Motor neuron (in vitro differentiated cells): Measurements from ENCODE around the gene SMIM11. TPM values are rescaled to one million over a fixed set of nuclear protein-coding genes. Genes with fewer than 3 reads are reported as not detected.
A peak's percentile ranks its signal among the peaks of the same experiment; 100 is the strongest.
"Not testable (repeated sequence)": the region's sequence is repeated elsewhere in the genome, so short reads cannot be mapped to it uniquely, and the experiment has no call there.

Experiments
- ATAC-seq, 8 experiments: fragments of 200-7000 bp; cut with Tn5 transposase; replicated peaks in 6 of 8; 2 replicates each; pipeline ENCODE4 v1.8.0; 2021; ENCODE audit warnings: mild to moderate bottlenecking in 8 of 8, moderate library complexity in 8 of 8
- H3K27ac ChIP-seq, 2 donors: fragments of 250-450 bp; sonication (Bioruptor Pico); 2 replicates each; pipeline ENCODE4 v1.9.0; 2021; ENCODE audit warnings: antibody characterized with exemption in 2 of 2, mild to moderate bottlenecking in 2 of 2, moderate library complexity in 1 of 2
- H3K4me1 ChIP-seq, 2 donors: fragments of 250-450 bp; sonication (Bioruptor Pico); replicated peaks in 1 of 2; 2 replicates each; pipeline ENCODE4 v1.6.1; 2021; ENCODE audit warnings: antibody characterized with exemption in 2 of 2, mild to moderate bottlenecking in 2 of 2, moderate library complexity in 1 of 2
- H3K4me3 ChIP-seq, 5 donors: fragments of 250-450 bp; sonication (Bioruptor Pico); 2 replicates each; pipeline ENCODE4 v1.9.0; 2021; ENCODE audit warnings: antibody characterized with exemption in 5 of 5, mild to moderate bottlenecking in 5 of 5, moderate library complexity in 4 of 5
- WGBS, 10 experiments: fragments of 450-650 bp; shearing (Covaris generic); methylation state at CpG; one replicate each; pipeline ENCODE4 v1.0.0; 2022; 5-methylcytosine and 5-hydroxymethylcytosine counted together
- in situ Hi-C, 9 experiments: fragments of 400-800 bp; cut with MboI; loops; one replicate each; pipeline ENCODE4 v1.15.0; 2021; ENCODE audit warnings: low sequenced_read_pairs in 9 of 9, low pct_unique_long_range_greater_than_20kb in 2 of 9; ENCODE audit not compliant: unreplicated experiment in 9 of 9
- total RNA-seq, 8 experiments: library from RNA; unstranded; fragments of 300-600 nt; gene quantifications; 2 replicates each; pipeline versions ENCODE4 v1.2.3 to v1.2.4, GENCODE V29; 2022

Gene SMIM11
- total RNA-seq, 8 experiments from 2014 or later: 3.9 to 12.9 (median 7.9) TPM

DNA sequence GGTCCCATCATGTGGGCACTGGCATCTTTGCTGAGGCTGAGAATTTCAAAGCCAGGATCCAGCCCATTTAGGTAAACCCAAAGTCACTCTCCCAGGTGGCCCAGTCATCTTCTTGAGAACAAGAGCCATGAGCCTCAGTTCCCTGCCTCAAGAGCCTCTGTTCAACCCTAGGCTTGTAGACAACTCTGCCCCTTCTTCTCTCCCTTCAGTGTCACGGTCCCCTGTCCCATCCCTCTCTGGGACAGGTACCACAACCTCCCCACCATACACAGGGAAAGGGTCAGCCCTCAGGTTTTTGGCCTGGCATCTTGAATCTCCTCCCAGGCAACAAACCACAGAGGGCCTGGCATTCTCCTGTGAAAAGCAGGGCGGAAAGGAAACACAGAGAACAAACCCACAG is 30.4 kb downstream of the SMIM11 start:
- H3K4me3 ChIP-seq, H3K4me1 ChIP-seq, ATAC-seq, H3K27ac ChIP-seq, in situ Hi-C loops: not testable (repeated sequence)
- no CpG with 5 or more reads among the region's 2 CpGs for WGBS, 10 experiments

DNA sequence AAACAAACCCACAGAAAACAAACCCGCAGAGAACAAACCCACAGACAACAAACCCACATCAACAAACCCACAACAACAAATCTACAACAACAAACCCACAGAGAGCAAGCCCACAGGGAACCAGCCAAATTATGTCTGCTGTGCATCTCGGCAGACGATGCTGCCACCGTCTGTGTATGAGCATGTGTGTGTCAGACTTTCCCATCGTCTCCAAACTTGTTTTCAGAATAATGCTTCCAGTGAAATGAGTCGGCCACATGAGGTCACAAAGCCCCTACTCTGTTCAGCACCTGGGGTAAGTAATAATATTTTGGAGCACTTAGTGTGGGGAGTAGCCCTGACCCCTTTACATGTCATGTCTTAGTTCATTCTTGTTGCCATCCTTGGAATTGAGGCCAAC is 30.8 kb downstream of the SMIM11 start:
- no CpG with 5 or more reads among the region's 6 CpGs for WGBS, 10 experiments
- H3K4me1 ChIP-seq, H3K27ac ChIP-seq, H3K4me3 ChIP-seq, ATAC-seq, in situ Hi-C loops: not testable (repeated sequence)

DNA sequence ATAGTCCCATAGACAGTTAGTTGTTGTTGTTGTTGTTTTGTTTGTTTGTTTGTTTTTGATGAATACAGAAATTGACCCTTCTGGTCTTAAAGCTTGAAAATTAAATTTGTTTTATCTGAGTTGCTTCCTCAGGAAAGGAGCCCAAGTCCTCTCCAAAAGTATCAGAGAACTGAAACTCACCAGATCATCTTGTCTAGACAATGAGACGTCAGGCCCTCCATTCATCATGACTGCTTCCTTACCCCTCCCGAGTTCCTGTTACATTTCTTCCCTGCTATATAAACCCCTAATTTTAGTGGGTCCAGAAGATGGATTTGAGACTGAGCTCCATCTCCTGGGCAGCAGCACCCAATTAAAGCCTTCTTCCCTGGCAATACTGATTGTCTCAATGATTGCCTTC is 31.4 kb downstream of the SMIM11 start:
- H3K4me1 ChIP-seq, ATAC-seq, in situ Hi-C loops, H3K27ac ChIP-seq, H3K4me3 ChIP-seq: not testable (repeated sequence)
- no CpG with 5 or more reads among the region's 2 CpGs for WGBS, 10 experiments

DNA sequence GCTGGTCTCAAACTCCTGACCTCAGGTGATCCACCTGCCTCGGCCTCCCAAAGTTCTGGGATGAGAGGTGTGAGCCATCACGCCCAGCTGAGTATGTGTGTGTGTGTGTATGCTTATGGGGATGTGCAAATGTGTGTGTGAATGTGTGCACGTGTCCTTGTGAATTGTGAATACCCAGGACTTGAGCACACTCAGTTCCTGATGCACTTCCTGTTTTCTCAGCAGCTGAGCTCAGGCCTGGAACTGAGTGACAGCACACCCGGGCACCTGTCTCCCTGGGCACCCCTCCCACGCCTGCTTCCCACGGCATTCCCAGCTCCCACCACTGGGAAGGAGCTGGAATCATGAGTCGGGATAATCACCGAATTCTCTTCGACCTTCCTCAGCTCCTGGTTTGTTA is 32.0 kb downstream of the SMIM11 start:
- in situ Hi-C loops, H3K4me3 ChIP-seq, H3K27ac ChIP-seq, ATAC-seq, H3K4me1 ChIP-seq: not testable (repeated sequence)
- no CpG with 5 or more reads among the region's 9 CpGs for WGBS, 10 experiments

GRCh38 chr21:34417448-34418077 is 42.3 kb downstream of the SMIM11 start:
- H3K27ac ChIP-seq, H3K4me1 ChIP-seq, H3K4me3 ChIP-seq, ATAC-seq, in situ Hi-C loops: not testable (repeated sequence)
- no CpG with 5 or more reads among the region's 5 CpGs for WGBS, 10 experiments

GRCh38 chr21:34423805-34424204 is 48.5 kb downstream of the SMIM11 start, which contains the start of gene SMIM34:
TSS of gene SMIM34 (minus strand) at chr21:34423951. CDS start at chr21:34423839, 112 bp downstream.
- H3K4me3 ChIP-seq, in situ Hi-C loops, H3K27ac ChIP-seq, H3K4me1 ChIP-seq: not testable (repeated sequence)
- ATAC-seq: peak in 2 of 8 experiments; percentile 28 to 77
- WGBS, 10 experiments: no CpG with 5 or more reads among the region's 4 CpGs

DNA sequence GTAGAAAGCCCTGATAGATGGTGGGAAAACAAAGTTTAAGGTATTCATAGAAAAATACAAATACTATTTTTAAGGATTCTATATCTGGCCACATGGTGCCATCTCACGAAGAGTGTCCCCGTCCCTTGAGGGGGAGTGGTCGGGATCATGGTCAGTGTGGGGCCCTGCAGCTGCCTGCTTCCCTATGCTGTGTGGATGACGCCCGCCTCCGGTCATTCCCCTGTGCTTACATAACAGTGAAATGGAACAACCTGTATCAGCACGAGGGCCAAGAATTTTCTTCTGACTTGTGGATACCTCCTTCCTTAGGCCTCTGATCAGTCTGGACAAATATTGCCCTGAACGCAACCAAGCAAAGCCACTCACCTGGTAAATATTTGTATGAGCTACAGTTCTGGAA is 52.0 kb downstream of the SMIM11 start:
- ATAC-seq, in situ Hi-C loops, H3K4me1 ChIP-seq, H3K4me3 ChIP-seq, H3K27ac ChIP-seq: not testable (repeated sequence)
- WGBS, 10 experiments: no CpG with 5 or more reads among the region's 8 CpGs

- ATAC-seq, H3K4me1 ChIP-seq, H3K4me3 ChIP-seq, H3K27ac ChIP-seq, in situ Hi-C loops: not testable (repeated sequence)
- WGBS, 10 experiments: no CpG with 5 or more reads among the region's 6 CpGs
Measured at GRCh38 chr21:34428441-34428840, 53.1 kb downstream of the SMIM11 start.

GRCh38 chr21:34429710-34430109 is 54.4 kb downstream of the SMIM11 start:
- H3K4me3 ChIP-seq, H3K4me1 ChIP-seq, H3K27ac ChIP-seq, in situ Hi-C loops: not testable (repeated sequence)
- WGBS, 10 experiments: no CpG with 5 or more reads among the region's 5 CpGs
- ATAC-seq: peak; percentile 80 to 87 (median 82)

Other genes with a start within 250 kb of the SMIM11 start
- 1 to 10 TPM in 3 of 8 experiments, under 1 TPM in 4, not detected in 1; 0.32 to 1.5 (median 0.71) TPM for gene KCNE2, start 11.5 kb upstream of the SMIM11 start, total RNA-seq
- gene SMIM34, start 48.4 kb downstream of the SMIM11 start, total RNA-seq: under 1 TPM in 1 of 8 experiments, not detected in 7; 0.50 TPM
- 1 to 10 TPM in 4 of 8 experiments, under 1 TPM in 4; 0.22 to 3.1 (median 1.1) TPM for gene KCNE1, start 136.7 kb downstream of the SMIM11 start, total RNA-seq
- 100 to 1,000 TPM in 2 of 8 experiments, 10 to 100 TPM in 6; 10.3 to 280 (median 22.7) TPM for gene RCAN1, start 239.6 kb downstream of the SMIM11 start, total RNA-seq